K562 (cell line): ENCODE measurements around the gene IPP. TPM values are rescaled to one million over a fixed set of nuclear protein-coding genes. Genes with fewer than 3 reads are reported as not detected.

ENCODE experiments used
- BCL6 ChIP-seq: fragments of 250-450 bp; sonication (Bioruptor Pico); IDR thresholded peaks from 2 replicates; pipeline ENCODE4 v1.4.0; 2020
- EGR1 ChIP-seq: fragments of 450-650 bp; conservative IDR thresholded peaks from 2 replicates; pipeline ENCODE4 v1.6.1; 2017; ENCODE audit warnings: mild to moderate bottlenecking
- EHMT2 ChIP-seq: fragments of 450-650 bp; IDR thresholded peaks from 2 replicates; pipeline ENCODE4 v1.6.1; 2018; ENCODE audit warnings: antibody characterized with exemption
- EWSR1 ChIP-seq: fragments of 450-650 bp; IDR thresholded peaks from 2 replicates; pipeline ENCODE4 v1.6.1; 2018; ENCODE audit warnings: borderline replicate concordance, mild to moderate bottlenecking, low read depth, moderate library complexity; ENCODE audit not compliant: partially characterized antibody
- HCFC1 ChIP-seq: IDR thresholded peaks from 2 replicates; pipeline ENCODE4 v1.6.1; 2012; ENCODE audit warnings: low read depth, low read length, improper control_type of control experiment
- HNRNPUL1 ChIP-seq: fragments of 200-400 bp; formaldehyde crosslinking; IDR thresholded peaks from 2 replicates; pipeline ENCODE4 v1.6.1; 2017; ENCODE audit warnings: low read length
- MCM2 ChIP-seq: fragments of 450-650 bp; IDR thresholded peaks from 2 replicates; pipeline ENCODE4 v1.6.1; 2017; ENCODE audit warnings: low read depth, mild to moderate bottlenecking
- SOX6 ChIP-seq: fragments of 450-650 bp; IDR thresholded peaks from 2 replicates; pipeline ENCODE4 v1.6.1; 2014; ENCODE audit warnings: mild to moderate bottlenecking
- ZNF707 ChIP-seq: fragments of 250-450 bp; sonication (Bioruptor Pico); conservative IDR thresholded peaks from 2 replicates; pipeline ENCODE4 v1.8.0; 2022; ENCODE audit warnings: inconsistent platforms, mild to moderate bottlenecking, moderate library complexity
- polyA plus RNA-seq, 8 experiments: library from polyadenylated mRNA; depleted of rRNA in 4 of 8; stranded (reverse) in 5 of 8; unstranded in 3 of 8; fragments of >200 nt; fragmentation: Nextera tagmentation in 2 of 8; fragmentation: Illumina TruSeq in 1 of 8; extraction: Ambion mirVana in 2 of 8; extraction: Trizol in 1 of 8; gene quantifications; 2 replicates each; pipeline versions ENCODE4 v1.2.1 to v1.2.3, GENCODE V29; 2011 to 2014; ENCODE audit warnings: inconsistent platforms in 1 of 8, missing spikeins in 1 of 8
- total RNA-seq, 7 experiments: library from RNA; depleted of rRNA in 6 of 7; stranded (reverse); fragments of >200 nt in 6 of 7; fragmentation: Illumina TruSeq in 2 of 7; extraction: Trizol in 2 of 7; gene quantifications; 2 replicates each; pipeline versions ENCODE4 v1.2.1 to v1.2.3, GENCODE V29; 2011 to 2021; ENCODE audit warnings: low replicate concordance in 1 of 7
- TF ChIP-seq, protein P1 (sequence below): fragments of 200-800 bp; sonication (Bioruptor generic); IDR thresholded peaks from 2 replicates; pipeline ENCODE4 v1.6.1; 2017; ENCODE audit warnings: missing genetic modification characterization, missing compliant biosample characterization
- TF ChIP-seq, protein P2 (sequence below), 2 experiments: fragments of 450-650 bp; conservative IDR thresholded peaks; 2 replicates each; pipeline ENCODE4 v1.6.1; 2017; ENCODE audit warnings: mild to moderate bottlenecking in 2 of 2, moderate library complexity in 2 of 2
- TF ChIP-seq, protein P3 (sequence below): fragments of 250-450 bp; sonication (Bioruptor Pico); IDR thresholded peaks from 2 replicates; pipeline ENCODE4 v1.8.0; 2022; ENCODE audit warnings: inconsistent platforms, mild to moderate bottlenecking, moderate library complexity, borderline replicate concordance

The IPP gene
- total and polyA plus RNA-seq, 9 of the 15 experiments (the other 6 are each of a cell fraction or from before 2014, with no cell fraction given) = 6.9 to 15.1 (median 9.7) TPM

DNA sequence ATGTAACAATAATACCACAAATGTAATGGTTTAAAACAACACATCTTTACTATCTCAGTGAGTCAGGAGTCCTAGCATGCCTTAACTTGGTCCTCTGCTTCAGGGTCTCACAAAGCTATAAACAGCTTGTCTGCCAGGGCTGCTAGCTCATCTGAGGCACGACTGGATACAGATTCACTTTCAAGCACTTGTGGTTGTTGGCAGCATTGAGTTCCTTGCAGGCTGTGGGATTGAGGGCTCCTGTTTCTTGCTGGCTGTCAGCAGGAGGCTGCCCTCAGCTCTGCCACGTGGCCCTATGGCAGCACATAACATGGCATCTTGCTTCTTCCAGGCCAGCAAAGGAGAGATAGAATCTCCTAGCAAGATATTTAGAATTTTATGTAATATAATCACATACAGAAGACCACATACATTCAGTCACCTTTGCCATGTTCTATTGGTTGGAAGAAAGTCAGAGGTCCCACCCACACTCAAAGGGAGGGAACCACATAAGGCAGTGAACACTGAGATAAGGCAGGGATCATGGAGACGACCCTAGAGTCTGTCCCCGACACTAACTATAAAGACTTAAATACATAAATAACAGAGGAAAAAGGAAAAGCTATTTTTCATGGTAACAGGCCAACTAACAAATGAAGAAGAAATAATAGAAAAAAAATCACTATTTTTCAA is 18.9 kb upstream of the IPP start (continued):
- TF ChIP-seq, protein P1, sequence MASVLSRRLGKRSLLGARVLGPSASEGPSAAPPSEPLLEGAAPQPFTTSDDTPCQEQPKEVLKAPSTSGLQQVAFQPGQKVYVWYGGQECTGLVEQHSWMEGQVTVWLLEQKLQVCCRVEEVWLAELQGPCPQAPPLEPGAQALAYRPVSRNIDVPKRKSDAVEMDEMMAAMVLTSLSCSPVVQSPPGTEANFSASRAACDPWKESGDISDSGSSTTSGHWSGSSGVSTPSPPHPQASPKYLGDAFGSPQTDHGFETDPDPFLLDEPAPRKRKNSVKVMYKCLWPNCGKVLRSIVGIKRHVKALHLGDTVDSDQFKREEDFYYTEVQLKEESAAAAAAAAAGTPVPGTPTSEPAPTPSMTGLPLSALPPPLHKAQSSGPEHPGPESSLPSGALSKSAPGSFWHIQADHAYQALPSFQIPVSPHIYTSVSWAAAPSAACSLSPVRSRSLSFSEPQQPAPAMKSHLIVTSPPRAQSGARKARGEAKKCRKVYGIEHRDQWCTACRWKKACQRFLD = no peak
- TF ChIP-seq, protein P2, sequence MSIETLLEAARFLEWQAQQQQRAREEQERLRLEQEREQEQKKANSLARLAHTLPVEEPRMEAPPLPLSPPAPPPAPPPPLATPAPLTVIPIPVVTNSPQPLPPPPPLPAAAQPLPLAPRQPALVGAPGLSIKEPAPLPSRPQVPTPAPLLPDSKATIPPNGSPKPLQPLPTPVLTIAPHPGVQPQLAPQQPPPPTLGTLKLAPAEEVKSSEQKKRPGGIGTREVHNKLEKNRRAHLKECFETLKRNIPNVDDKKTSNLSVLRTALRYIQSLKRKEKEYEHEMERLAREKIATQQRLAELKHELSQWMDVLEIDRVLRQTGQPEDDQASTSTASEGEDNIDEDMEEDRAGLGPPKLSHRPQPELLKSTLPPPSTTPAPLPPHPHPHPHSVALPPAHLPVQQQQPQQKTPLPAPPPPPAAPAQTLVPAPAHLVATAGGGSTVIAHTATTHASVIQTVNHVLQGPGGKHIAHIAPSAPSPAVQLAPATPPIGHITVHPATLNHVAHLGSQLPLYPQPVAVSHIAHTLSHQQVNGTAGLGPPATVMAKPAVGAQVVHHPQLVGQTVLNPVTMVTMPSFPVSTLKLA (conservative IDR thresholded peaks at IDR 0.05) = peak in 1 of 2 experiments; percentile 63; a peak in 3 of 4 replicates
- TF ChIP-seq HCFC1 (no peak), MCM2 (no peak), HNRNPUL1 (no peak), BCL6 (no peak), SOX6 (no peak), EGR1 (no peak; the same call in 1 of the 2 replicates), EHMT2 (no peak), EWSR1 (no peak), ZNF707 (no peak)
- TF ChIP-seq, protein P3, sequence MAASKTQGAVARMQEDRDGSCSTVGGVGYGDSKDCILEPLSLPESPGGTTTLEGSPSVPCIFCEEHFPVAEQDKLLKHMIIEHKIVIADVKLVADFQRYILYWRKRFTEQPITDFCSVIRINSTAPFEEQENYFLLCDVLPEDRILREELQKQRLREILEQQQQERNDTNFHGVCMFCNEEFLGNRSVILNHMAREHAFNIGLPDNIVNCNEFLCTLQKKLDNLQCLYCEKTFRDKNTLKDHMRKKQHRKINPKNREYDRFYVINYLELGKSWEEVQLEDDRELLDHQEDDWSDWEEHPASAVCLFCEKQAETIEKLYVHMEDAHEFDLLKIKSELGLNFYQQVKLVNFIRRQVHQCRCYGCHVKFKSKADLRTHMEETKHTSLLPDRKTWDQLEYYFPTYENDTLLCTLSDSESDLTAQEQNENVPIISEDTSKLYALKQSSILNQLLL (CRISPR knock-in tag) = no peak
